CD4-positive, alpha-beta T cell treated with Interleukin-4 for 1 hour (primary cell): ENCODE data around the gene TIPRL.
A peak's percentile ranks its signal among the peaks of the same experiment; 100 is the strongest.
"Not testable (repeated sequence)": the region's sequence is repeated elsewhere in the genome, so short reads cannot be mapped to it uniquely, and the experiment has no call there.

Source experiments
- DNase-seq, 2 donors: peaks; one replicate each; pipeline ENCODE4 v3.0.0-alpha.2; 2020 to 2022

The TIPRL gene

DNA sequence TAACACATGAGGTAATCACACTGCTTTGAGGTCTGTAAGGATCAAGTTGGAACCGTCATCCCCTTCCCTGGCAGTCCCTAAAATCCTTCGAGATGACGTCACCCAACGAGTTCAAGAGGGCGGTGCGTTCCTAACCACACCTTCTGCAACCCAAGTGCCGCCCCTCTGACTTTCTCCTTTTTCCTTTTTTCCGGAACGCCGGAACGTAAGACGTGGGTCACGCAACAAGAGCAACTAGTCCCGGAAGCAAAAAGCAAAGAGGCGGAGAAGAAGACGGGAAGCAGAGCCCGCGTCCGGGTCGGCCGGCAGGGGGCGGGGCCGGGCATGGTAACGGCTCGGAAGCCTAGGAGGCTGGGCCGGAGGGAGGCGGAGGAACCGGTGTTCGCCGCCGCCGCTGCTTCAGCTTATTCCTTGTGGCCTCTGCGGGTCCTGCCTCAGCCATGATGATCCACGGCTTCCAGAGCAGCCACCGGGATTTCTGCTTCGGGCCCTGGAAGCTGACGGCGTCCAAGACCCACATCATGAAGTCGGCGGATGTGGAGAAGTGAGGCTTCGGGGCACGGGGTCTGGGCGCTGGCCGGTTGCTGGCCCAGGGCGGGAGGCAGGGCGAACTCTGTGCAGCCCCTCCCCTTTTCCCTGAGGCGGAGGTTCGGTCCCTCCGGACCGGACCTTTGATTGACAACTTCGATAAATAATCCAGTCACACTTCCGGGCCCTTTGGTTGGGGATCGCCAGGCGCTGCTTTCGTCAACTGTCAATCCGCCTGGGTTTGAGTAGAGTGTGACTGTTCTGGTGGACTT is at the start of gene TIPRL:
TSS of gene TIPRL (plus strand) at position 325 of the 800 bp plus-strand sequence. CDS start at position 441, 116 bp downstream.
- DNase-seq = peak; percentile 93 to 95

DNA sequence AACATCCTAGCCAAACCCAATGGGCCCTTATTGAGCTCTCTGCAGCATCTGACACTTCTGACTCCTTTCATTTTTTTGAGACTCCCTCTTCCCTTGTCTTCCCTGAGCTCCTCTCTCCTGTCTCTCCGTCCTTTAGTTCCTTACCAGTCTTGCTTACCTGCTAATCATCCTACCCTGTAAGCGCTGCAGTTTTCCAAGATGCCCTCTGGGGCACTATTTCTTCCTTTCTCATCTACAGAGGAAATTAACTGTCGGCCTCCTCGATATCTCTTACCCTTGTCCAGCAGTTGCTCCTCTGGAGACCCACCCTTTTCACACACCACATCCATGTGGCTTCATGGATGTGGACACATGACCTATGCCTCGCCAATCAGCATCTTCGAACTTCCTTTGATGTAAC is 48.8 kb upstream of the TIPRL start:
- DNase-seq = no peak

DNA sequence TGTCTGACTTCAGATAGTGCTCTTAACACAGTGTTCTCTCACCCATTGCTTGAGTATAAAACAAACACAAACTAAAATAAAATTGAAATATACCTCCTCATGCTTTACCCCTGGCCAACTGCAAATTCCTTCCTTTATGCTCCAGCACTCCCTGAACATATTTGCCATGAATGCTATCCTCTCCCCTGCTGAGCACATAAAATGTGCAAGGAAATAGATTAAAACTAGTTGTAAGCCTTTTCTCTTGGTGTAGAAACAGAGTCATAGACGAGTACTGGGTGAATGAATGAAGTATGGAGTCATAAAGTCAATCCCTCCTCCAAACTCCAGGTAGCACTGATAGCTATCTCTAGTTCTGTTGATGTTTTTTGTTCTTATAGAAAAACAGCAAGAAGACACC is 44.6 kb upstream of the TIPRL start:
- no peak for DNase-seq

DNA sequence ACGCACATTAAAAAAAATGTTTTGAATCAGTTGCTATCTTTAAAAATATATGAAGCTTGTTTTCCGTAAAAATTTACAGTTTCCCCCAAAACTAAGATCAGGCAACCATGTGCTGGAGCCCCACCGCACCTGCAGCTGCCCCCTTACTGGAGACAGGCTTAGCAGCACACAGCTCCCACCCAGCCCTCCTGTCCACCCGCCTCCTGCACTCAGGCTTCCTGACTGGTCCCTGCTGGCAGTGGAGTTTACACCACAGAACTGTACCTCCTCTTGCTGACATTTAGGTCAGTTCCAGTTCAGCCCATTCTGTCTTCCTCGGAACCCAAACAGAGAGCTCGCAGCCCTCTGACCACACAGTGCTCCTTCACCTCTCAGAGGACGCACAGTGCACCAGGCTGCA is 44.1 kb upstream of the TIPRL start:
- DNase-seq = no peak

GRCh38 chr1:168135116-168135920 is 43.4 kb upstream of the TIPRL start:
- DNase-seq = no peak

DNA sequence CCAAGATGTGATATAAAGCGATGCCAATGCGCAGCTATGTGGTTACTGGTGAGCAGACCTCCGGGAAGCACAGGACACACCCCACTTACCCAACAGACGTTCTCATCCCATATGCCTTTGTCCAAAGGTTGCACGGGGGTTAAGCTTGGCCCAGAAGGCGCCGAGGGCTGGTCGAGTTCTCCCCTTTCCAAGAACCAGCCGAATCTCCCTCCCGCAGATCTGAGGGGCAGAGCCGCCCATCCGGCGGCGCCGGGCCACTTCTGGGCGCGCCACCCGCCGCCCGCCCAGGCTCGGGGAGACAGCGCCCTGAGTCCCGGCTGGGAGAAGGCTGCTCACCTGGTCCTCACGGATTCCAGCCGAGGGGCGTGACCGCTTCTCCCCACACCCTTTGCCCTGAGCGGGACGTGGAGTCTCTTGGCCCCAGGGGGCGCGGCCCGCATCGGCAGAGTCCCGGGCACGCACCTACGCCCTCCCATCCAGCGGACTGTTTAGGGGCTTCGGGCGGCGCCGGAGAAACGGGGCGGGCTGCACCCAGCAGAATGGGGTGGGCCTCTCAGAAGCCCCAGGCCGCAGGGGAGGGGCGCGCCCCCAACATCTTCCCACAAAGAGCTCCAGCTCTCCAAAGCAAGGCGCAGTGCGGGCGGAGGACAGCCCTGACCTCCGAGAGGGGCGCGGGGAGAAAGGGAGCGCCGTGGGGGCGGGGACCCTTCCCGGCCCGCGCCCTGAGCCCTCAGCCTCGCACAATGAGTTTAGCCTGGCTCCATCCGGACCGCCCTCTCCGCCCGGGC is 42.6 kb upstream of the TIPRL start:
- no peak for DNase-seq

DNA sequence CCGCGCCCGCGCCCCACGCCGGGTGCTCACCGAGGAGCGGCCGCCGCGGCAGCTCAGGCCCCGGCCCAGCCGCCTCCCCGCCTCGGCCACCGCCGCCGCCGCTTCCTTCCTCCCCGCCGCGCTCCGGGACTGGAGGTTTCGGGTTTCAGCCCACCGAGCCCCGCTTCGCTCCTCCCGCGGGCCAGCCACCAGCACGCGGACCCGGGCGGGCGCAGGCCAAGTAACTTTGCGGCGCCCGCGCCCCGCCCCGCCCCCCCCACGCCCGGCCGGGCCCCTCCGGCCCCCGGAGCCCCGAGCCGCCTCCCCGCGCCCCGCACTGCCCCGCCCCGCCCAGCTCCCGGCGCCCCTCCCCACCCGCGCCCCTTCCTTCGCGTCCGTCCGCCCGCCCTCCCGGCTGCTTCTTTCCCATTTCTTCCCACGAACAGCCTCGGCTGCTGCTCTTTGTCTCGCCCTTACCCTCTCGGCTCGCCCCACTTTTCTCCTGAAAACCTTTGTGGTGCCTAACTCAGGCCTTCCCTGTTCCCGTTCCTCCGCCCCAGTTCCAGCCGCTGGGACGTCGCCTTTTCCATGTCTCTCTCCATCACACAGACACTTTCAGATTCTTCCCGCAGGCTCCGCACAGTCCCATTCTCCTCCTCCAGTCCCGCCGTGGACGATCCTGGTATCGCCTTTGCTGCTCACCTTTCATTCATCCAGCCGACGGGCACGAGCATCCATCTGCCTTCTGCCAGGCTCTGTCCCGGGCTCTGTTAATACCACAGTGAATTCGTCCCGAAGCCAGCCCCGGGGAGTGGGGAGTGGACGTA is 41.9 kb upstream of the TIPRL start, which contains the start of gene GPR161:
TSS of gene GPR161 (minus strand) at position 222 of the 806 bp plus-strand sequence. CDS start 32,080 bp downstream, outside the sequence.
- no peak for DNase-seq

- DNase-seq = no peak
Observed at GRCh38 chr1:168137515-168137821, 41.3 kb upstream of the TIPRL start.

- no peak for DNase-seq
Observed at GRCh38 chr1:168138134-168138533, 40.6 kb upstream of the TIPRL start.

- DNase-seq = no peak
Observed at GRCh38 chr1:168139070-168139469, 39.7 kb upstream of the TIPRL start.

DNA sequence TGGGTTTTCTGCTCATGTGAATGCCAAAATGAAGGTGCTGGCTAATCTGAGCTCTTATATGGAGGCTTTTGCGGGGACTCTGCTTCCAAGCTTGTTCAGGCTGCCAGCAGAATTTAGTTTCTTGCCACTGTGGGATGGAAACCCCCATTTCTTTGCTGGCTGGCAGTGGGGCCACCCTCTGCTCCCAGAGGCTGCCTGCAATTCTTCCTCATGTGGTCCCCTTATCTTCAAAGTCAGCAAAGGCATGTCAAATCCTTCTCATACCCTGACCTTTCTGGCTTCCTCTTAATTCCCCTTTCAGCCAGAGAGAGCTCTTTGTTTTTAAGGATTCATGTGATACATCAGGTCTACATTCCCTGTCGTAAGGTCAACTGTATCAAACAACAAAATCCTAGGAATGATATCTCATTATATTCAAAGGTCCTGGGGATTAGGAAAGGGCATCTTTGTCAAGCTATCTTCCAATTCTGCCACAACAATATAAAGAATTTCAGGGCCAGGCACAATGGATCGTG is 36.8 kb upstream of the TIPRL start:
- DNase-seq = no peak

GRCh38 chr1:168145184-168146159 is 33.3 kb upstream of the TIPRL start:
- peak; percentile 82 to 85 for DNase-seq

GRCh38 chr1:168146160-168146539 is 32.6 kb upstream of the TIPRL start:
- DNase-seq = no peak

GRCh38 chr1:168146626-168147025 is 32.1 kb upstream of the TIPRL start:
- DNase-seq = no peak

DNA sequence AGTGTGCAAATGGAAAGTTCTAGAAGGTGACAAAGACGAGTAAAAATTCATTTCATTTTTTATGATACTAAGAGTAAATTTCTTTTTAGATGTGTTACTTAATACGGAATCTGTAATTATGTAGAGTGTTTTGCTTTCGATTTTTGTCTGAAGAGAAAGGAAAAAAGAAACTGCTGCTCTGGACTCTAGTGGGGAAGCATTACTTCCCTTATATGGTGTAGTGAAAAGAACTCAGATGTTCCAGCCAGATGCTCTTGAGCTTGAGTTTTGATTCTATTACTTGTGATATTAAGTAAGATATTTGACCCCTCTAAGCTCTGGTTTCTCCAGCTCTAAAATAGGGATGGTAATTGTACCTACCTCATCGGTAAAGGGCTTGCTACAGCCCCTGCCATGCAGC is 29.8 kb upstream of the TIPRL start:
- no peak for DNase-seq

- DNase-seq = no peak
Observed at GRCh38 chr1:168150283-168150682, 28.5 kb upstream of the TIPRL start.

DNA sequence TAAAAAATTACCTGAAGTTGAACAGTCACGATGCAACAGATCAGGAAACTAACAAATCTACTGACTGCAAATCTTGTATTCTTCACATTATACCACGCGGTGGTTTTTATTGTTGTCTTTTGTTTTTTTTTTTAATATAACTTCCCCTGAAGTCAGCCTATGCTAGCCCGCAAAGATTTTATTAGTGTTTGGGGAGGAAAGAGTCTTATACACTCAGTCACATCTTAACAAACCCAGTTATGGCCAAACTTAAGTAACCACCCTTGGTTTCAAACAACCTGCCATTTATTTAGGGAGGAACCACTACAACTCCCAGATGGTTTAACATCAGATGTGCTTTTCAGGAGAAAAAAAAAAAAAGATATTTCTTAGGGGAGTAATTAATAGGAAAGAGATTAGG is 26.8 kb upstream of the TIPRL start:
- no peak for DNase-seq

GRCh38 chr1:168154707-168155106 is 24.1 kb upstream of the TIPRL start:
- not testable (repeated sequence) for DNase-seq

DNA sequence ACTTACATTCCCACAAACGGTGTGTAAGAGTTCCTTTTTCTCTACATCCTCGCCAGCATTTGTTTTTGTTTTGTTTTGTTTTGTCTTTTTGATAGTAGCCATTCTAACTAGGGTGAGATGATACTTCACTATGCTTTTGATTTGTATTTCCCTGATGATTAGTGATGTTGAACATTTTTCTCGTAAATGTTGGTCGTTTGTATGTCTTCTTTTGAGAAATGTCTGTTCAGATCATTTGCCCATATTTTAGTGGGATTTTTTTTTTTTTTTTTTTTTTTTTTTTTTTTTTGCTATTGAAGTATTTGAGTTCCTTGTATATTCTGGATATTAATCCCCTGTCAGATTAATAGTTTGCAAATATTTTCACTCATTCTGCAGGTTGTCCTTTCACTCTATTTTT is 22.9 kb upstream of the TIPRL start:
- no peak for DNase-seq

DNA sequence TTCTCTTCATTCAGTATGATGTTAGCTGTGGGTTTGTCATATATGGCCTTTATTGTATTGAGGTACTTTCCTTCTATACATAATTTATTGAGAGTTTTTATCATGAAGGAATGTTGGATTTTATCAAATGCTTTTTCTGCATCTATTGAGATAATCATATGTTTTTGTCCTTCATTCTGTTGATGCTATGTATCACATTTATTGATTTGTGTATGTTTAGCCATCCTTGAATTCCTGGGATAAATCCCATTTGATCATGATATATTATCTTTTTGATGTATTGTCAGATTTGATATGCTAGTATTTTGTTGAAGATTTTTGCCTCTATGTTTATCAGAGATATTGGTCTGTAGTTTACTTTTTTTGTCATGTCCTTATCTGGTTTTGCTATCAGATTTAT is 21.1 kb upstream of the TIPRL start:
- no peak for DNase-seq

DNA sequence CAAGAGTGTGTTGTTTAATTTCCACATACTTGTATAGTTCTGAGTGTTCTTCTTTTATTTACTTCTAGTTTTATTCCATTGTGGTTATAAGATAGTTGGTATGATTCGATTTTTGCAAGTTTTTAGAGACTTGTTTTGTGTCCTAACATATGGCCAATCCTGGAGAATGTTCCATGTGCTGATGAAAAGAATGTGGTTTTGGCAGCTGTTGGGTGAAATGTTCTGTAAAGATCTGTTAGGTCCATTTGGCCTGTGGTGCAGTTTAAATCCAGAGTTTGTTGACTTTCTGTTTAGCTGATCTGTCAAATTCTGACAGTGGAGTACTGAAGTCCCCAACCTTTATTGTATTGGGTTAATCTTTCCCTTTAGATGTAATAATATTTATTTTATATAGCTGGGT is 19.5 kb upstream of the TIPRL start:
- no peak for DNase-seq
